GM19099 (cell line): ENCODE measurements around the gene KIF5C.

Experiments
- POLR2A ChIP-seq: IDR thresholded peaks from 3 replicates; pipeline ENCODE4 v1.6.1; 2011; ENCODE audit warnings: low read depth; ENCODE audit not compliant: insufficient read length; ENCODE audit errors: extremely low read depth

Gene KIF5C

DNA sequence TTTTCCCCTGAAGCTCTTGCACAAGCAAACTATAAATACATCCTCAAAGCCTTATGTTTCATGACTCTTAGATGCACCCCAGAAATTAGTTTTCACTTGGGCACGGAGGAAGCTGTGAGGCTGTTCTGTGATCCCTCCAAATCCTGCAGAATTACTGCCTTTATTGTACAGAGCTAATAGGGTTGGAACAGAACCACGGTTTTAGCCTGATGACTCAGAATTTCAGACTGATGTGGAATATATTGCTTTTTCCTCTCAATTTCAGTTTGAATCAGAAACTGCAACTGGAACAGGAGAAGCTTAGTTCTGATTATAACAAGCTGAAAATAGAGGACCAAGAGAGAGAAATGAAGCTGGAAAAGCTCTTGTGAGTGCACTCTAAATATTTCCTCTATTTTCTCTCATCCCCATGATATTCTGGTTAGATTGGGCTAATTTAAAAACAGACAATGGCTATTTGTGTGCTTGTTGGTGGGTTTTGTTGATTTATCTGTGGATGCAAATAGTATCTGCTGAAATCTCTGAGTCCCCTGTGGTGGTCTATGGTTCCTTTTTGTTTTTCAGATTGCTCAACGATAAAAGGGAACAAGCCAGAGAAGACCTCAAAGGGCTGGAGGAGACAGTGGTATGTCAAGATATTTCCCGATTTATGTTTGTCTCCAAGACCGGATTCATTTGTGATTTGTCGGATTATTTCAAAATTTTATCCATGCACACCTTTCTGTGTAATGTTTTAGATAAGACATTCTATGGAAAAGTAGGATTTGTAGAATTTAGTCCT lies 125.3 kb downstream of the KIF5C start:
- TF ChIP-seq POLR2A, result no peak

DNA sequence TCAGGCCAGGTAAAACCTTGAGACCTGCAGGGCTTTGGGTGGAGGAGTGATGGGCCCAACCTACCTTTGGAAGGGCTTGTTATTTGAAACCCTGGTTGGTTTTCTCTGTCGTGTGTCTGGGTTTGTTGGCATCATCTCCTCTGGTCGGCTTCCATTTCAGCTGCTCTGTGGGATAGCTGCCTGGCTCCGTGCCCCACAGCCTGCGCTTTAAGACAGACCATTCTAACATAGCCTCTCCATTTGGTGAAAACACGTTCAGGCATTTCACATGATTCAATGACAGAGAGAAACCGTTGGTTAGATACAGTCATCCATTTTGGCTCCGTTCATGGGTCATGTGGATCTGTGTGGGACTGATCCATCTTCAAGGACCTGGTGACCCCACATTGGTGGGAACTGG lies 126.5 kb downstream of the KIF5C start:
- TF ChIP-seq POLR2A, result no peak

DNA sequence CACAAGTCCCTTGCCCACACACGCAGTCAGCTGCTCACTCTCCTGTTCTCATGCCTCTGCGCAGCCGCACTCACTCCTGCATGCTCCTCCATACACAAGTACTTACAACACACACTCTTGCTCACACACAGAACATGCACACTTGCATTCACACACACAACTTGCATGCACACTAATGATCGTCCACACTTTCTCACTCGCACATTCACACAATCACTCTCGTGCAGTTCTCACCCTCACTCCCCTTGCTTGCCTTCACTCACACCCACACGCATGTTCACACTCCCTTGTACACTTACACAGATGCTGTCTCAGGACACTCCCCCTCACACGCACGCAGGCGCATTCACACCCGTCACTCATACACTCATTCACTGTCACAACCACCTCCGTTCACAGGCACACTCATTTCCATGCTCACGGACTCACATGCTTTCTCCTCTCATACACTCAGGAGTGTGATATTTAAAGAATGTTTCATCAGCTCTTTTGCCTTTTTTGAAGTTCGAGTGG lies 127.4 kb downstream of the KIF5C start:
- no peak for TF ChIP-seq POLR2A

DNA sequence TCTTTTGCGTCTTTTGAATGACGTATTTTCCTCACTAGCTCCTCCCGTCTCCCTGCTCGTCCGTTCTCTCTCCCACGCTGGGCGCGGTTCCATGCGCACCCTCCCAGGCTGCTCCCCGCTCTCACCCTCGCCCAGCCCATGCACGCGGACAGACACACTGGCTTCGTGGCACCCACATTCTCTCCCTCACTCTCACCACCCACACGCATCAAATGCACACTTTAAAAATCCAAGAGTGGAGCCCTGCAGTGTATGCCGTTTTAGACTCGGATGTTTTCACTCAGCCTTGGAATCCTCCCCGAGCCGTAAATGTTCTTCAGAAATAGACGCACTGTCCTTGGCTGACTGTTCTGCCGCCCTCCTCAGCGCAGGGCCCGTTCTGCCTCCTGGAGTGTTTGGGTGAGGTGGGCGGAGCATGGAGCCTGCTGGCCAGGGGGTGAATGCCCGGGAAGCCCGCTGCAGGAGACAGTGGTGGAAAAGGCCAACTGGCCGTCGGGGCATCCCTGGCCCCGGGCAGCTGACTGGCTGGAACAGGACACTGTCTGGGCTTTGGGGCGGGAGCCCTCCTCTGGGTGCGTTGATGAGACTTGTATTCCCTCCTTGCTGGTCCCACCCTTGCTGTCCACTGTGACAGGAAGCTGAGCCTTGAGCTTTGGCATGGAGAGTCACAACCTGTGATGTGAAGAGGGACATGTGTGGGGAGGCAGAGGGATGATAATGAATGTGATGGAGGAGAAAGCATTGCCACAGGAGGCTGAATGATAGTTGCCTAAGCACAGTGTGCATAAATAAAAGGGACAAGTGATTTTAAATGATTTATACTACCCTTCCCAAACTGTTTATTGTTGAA lies 128.1 kb downstream of the KIF5C start:
- no peak for TF ChIP-seq POLR2A

DNA sequence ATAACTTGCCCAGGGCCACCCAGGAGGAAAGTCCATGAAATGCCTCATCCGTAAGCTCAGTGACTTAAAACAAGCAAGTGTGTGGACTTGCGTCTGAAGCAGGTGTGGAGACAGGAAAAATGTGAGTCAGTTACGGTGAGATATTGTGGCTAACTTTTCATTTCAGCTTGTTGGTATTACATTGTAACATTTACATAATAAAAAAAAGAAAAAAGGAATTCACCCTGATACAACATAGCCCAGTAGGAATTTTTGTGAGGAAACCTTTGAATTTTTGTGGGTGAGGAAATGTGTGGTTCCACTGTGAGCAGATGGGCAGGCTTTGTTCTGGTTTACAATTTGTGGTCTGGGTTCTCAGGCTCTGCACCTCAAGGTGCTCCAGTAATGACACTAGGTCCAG lies 129.8 kb downstream of the KIF5C start:
- TF ChIP-seq POLR2A, result no peak

DNA sequence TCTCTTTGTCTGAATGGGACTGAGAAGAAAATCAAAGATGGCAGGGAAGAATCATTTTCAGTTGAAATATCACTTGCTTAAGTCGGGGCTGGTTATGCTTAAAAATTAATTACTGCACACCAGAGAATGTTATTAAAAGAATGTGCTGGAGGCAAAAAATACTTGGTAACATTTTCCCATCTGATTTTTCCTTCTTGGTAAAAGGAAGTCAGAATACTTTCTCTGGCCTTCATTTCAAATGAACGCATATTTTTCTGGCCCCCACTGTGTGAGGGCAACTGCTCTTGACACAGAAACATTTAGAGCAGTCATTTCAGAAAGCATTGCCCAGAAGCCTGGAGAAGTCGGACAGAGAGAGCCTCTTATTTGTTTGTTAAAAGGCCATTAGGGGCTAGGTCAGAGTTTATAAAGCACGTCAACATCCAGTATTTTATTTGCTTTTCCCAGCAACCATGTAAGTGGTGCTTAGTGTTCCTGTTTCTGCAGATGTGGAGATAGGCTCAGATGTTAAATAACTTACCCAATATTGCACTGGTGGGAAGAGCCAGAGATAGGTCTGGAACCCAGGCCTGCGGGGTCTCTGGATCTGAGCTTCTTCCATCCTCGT lies 130.5 kb downstream of the KIF5C start:
- no peak for TF ChIP-seq POLR2A

DNA sequence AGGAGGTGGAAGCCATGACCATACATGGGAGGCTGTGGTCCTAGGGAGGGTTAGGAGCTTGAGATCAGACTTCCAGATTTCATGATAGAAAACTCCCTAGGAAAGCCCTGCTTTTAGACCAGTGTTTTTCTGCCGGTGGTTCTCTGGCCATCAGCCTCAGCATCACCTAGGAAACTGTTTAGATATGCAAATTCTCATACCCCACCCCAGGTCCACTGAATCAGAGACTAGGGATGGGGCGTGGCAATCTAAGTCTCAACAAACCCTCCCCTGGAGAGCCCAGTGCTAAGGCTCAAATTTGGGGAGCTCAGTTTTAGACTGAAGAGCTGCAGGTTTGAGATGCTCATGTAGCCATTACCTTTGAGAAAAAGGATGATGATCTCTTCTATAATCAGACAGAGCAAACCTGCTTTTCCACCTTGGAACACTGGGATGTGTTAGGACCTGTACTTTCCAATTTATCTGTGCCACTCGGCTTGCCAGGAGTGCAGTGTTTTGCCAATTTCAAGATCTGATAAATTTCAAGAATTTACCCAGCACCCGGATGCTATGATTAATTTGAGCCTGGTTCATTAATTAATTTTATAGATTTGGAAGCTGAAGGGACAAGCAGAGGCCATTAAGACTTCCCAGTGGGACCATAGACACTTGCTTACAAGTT lies 132.0 kb downstream of the KIF5C start:
- no peak for TF ChIP-seq POLR2A

DNA sequence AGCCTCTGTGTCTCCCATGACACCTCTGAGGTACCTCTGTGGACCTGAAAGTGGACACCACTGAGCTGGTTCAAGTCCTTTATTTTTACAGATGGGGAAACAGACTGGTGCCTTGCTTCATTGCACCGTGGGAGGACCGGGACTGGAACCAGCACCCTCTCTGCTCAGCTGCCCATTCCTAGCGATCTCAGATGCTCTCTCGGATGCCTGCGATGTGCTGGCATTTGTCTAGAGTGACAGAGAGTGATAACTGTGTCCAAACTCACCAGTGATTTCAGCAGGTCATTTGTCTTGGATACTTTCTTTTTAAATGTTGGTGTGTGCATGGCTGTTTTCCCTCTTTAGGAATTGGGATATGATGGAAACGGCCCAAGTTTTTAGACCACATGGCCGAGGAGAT lies 133.4 kb downstream of the KIF5C start:
- no peak for TF ChIP-seq POLR2A

DNA sequence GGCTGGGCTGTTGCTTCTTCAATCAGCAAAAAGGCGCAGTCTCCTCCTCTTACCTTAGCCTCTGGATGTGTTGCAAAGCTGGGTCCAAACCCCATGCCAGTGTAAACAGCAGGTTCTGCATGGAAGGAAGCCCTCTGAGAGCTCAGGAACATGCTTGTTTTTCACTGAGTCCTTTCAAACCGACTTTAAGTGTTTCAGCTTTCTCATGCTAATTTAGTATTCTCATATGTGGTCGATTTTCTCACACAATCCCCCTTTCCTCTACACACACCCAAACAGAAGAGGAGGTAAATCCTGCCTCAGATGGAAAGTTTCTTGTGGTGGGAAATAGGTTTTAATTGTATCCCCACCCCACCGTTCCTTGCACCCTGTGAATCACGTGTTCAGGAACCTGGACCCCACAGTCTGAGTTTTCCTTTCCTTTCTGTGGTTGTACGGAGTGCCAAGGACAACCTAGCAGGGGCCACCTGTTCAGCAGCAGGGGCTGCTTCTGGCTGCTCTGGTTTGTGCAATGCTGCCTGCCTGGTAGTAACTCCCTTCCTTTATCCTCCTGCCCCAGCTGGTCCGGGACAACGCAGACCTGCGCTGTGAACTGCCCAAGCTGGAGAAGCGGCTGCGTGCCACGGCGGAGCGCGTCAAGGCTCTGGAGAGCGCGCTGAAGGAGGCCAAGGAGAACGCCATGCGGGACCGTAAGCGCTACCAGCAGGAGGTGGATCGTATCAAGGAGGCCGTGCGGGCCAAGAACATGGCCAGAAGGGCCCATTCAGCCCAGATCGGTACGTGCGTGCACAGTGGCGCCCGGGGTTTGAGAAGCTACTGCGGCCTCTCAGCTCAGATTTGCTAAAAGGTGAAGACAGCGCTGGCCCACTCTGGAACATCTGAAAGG lies 134.8 kb downstream of the KIF5C start:
- no peak for TF ChIP-seq POLR2A

DNA sequence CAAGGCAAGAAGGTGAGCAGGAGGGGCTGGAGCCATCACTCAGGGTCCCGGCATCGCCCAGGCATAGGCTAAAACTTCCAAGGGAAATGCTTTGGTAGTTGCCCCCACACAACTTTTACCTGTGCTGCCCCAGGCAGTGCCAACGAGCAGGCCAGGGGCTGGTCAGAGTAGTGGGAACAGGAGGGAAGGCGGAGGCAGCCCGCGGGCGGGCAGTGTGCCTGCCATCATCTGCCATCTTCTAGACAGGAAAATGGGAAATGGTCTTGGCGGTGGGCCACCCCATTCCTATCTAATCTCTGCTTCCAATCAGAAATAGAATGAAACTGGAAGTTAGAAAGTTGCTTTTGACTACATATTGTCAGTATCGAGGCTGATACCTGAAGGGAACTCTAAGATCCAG lies 137.5 kb downstream of the KIF5C start:
- no peak for TF ChIP-seq POLR2A

DNA sequence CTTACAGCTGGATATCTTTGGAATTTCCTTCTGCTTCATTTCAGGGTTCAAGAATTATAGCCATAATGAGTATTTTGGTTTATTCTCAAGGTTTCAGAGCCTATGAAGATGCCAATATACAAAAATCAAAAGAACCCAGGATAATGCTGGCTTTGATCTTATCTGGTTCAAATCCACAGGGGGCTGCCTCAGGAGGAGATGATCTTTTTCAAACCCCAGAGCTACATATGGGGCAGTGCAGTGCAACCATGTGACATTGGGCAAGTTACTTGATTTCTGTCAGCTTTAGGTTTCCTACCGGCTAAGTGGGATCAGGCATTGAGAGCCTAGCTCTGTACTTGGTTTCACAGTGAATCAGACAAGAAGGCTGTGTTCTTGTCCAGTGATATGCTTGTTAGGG lies 140.5 kb downstream of the KIF5C start:
- no peak for TF ChIP-seq POLR2A

DNA sequence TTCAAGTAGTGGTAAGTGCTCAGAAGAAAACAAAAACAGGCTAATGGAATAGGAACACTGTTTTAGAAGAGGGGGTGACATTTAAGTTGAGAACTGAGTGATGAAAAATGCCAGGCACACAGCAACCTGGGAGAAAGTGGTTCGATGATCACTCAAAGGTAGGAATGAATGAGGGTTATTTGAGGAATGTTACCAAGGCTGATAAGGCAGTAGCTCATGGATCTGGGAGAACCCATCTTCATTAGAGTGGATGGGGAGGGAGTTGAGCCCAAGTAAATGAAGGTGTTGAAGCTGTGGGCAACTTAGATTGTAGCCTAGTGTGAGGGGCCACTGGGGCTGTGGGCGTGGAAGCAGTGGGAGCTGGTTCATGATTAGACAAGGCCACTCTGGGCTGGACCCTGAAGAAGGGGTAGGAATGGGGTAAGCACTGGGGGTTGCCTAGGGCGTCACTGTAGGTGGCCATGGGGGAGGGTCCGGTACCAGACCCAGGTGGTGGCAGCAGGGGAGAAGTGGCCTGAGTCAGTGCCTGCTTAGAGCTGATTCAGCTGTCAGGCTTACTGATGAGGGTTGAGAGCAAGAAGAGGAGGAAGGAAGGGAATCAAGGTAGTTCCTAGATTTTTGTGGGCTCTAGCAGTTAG lies 141.0 kb downstream of the KIF5C start:
- TF ChIP-seq POLR2A, result no peak

DNA sequence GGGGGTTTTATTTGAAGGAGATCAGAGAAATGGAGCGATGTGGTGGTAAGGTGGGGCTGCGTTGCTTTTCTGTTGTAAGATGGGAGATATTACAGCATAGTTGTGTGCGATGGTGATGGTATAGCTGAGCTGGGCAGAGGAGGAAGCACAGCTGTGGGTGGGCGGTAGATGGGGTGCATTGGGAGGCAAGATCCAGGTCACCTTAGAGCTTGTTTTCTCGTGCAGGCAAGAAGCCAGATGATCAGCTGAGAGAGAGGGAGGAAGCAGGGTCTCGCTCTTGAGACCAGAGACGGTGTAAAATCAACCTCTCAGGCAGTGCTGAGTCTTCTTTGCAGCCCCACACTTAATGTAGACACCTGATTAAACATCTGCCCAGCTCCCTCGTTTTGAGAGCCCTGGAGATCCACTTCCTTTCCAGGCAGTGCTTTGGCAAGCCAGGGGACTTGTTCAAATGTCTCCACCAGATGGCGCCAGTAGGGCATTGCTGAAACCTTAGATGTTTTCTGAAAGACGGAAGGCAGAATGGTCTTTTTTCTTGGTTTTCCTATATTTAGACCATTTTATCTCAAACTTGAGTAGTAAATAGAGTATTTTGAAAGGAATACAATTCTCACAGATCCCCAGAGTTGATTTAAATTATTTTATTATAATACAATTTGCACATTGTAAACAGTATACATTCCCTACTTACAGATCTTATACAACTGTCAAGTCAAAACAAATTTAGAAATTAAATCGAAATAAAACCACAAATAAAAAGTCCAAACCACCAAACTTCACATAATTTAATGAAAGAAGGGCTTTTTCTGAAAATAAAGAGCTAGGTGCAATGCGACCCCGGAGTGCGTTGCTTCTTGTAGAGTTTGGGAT lies 142.3 kb downstream of the KIF5C start:
- no peak for TF ChIP-seq POLR2A

DNA sequence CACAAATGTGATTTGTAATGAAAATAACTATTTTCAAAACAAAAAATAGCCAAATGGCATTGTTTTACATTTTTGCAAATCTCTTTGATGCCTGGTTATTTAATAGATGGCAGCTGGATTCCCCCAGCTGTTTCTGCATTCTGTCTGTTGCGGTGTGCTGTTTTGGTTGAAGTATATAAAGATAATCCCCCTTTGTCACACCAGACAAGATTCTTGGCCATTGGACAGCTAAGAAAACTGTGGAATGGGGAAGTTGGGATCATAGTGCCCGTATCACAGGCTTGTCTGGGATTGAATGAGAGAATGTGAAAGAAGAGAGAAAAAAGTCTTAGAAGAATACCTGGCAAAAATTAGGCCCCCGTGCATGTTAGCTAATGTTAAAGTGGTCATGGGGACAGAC lies 144.0 kb downstream of the KIF5C start:
- no peak for TF ChIP-seq POLR2A
